ENCODE results near the gene SCYGR1. TPM values are rescaled to one million over a fixed set of nuclear protein-coding genes. Genes with fewer than 3 reads are reported as not detected.
A peak's percentile ranks its signal among the peaks of the same experiment; 100 is the strongest.
"Not testable (repeated sequence)": the region's sequence is repeated elsewhere in the genome, so short reads cannot be mapped to it uniquely, and the experiment has no call there.

SCYGR1 gene
- total RNA-seq = not detected

DNA sequence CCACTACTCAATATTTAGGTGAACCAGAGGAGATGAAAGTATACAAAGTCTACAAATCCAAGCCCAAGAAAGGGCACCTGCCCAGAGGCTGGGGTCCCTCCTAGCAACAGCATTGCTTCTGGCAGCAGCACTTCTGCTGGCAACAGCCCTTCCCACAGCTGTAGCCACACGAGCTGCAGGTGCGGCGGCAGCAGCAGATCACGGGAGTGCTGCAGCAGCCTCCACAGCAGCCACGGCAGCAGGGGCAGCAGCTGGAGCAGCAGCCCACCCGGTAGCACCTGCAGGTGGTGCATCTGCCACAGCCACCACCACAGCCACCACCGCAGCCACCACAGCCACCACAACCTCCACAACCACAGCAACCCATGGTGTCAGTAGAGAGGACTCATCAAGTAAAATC, at the start of gene SCYGR1:
SCYGR1 (minus strand) TSS at position 367 of the 400 bp plus-strand sequence; CDS start at position 367, 0 bp downstream.
- ATAC-seq; intact Hi-C loops (cut with DNase I); DNase-seq (ENCODE audit: low spot score): not testable (repeated sequence)

- ATAC-seq (no peak), DNase-seq (ENCODE audit: low spot score) (no peak)
- intact Hi-C loops (cut with DNase I) = no loop called here
Measured at GRCh38 chr2:227436436-227437174, 48.9 kb upstream of the SCYGR1 start.

DNA sequence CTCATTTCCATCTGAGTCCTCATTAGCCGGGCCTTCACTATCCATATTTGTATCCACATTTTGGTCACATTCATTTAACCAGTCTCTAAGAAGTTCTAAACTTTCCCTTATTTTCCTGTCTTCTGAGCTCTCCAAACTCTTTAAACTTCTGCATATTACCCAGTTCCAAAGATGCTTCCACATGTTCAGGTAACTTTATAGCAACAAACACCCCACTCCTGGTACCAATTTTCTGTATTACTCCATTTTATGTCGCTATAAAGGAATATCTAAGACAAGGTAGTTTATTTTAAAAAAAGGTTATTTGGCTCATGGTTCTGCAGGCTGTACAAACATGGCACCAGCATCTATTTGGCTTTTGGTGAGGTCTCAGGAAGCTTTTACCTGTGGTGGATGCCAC, 45.4 kb upstream of the SCYGR1 start:
- no peak for ATAC-seq
- no peak for DNase-seq (ENCODE audit: low spot score)
- intact Hi-C loops (cut with DNase I) = no loop called here

DNA sequence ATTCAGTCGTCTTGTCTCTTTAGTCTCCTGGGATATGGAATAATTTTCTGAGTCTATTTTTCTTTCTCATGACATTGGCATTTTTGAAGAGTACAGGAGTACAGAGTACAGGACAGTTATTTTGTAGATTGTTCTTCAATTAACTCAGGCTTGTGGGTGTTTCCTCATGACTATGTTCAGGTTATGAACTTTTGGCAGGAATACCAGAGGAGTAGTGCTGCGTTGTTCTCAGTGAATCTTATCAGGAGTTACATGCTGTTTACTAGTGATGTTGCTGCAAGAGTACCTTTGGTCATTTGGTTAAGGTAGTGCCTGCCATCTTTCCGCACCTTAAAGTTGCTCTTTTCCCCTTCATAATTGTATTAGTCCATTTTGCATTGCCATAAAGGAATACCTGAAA, 42.9 kb upstream of the SCYGR1 start:
- no peak for DNase-seq (ENCODE audit: low spot score)
- no peak for ATAC-seq
- intact Hi-C loops (cut with DNase I) = no loop called here

- intact Hi-C loops (cut with DNase I) = no loop called here
- no peak for ATAC-seq
- no peak for DNase-seq (ENCODE audit: low spot score)
Measured at GRCh38 chr2:227428731-227429285, 41.1 kb upstream of the SCYGR1 start.

DNA sequence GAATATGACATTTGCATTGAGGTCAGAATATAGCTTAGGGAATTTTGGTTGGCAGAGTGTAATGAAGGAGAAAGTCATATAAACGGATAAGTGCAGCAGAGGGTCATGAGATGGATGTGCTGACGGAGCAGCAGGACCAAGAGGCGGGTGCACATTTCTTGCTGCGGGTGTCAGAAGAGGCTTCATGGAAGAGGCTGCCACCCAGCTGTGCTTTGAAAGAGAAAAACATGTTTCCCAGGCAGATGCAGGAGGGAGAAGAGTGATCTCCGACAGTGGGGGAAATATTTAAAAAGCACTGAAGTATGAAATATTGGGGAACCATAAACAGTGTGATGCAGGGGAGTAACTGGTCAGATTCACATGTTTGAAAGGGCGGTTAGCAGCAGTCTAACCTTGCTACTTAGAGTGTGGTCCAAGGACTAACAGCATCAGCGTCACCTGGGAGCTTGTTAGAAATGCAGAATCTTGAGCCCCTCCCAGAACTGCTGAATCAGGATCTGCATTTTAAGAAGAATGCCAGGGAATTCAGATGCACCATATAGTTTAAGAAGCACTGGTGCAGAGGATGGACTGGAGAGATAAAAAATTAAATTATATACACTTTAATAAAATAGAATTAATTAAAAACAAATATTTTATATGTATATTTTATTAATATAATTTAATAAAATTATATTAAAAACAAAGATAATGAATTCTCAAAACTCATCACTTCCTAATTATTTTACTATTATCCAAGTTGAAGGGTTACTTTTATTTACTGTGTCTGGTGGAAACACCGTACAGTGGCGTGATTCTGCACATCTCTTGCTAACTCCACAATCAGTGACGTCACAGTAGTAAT, 36.1 kb upstream of the SCYGR1 start:
- ATAC-seq (no peak), DNase-seq (ENCODE audit: low spot score) (no peak)
- intact Hi-C loops (cut with DNase I) = no loop called here

- intact Hi-C loops (cut with DNase I) = no loop called here
- no peak for ATAC-seq
Measured at GRCh38 chr2:227420087-227421052, 32.6 kb upstream of the SCYGR1 start.

GRCh38 chr2:227416701-227417100, 29.0 kb upstream of the SCYGR1 start:
- intact Hi-C loops (cut with DNase I) = no loop called here
- no peak for DNase-seq (ENCODE audit: low spot score)
- no peak for ATAC-seq

More at GRCh38 chr2:227420087-227421052, 32.6 kb upstream of the SCYGR1 start:
- no peak for DNase-seq (ENCODE audit: low spot score)

GRCh38 chr2:227415538-227416424, 28.0 kb upstream of the SCYGR1 start:
- DNase-seq (ENCODE audit: low spot score) (no peak), ATAC-seq (peak; percentile 80)
- intact Hi-C loops (cut with DNase I) = no loop called here

- ATAC-seq = no peak
- no peak for DNase-seq (ENCODE audit: low spot score)
- intact Hi-C loops (cut with DNase I) = loop anchor here (5.0 kb wide), 1 partner anchor 1192 kb away; no protein-coding TSS in a partner anchor
Measured at GRCh38 chr2:227414846-227415245, 27.1 kb upstream of the SCYGR1 start.

- ATAC-seq (no peak), DNase-seq (ENCODE audit: low spot score) (no peak)
- intact Hi-C loops (cut with DNase I) = loop anchor here (5.0 kb wide), 1 partner anchor 1194 kb away; no protein-coding TSS in a partner anchor
Measured at GRCh38 chr2:227413371-227413770, 25.6 kb upstream of the SCYGR1 start.

DNA sequence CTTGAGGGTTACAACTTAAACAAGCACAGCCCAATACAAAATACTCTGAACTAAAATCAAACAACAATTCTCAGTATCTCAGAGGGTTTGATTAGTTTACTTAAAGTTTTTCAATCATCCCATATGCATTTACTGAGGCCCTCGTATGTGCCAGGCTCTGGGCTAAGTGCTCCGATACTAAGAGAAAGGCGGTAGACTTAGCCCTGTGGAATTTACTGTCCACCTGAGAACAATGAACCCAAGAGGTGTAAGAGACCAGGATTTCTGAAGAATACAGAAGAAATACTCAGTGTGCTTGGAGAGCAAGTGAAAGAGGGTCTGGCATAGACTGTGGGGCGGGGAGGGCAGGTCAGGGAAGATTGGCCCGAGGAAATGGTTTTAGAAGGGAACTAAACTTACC, 25.1 kb upstream of the SCYGR1 start:
- intact Hi-C loops (cut with DNase I) = loop anchor here (5.0 kb wide), 1 partner anchor 1194 kb away; no protein-coding TSS in a partner anchor
- no peak for ATAC-seq
- DNase-seq (ENCODE audit: low spot score) = no peak

DNA sequence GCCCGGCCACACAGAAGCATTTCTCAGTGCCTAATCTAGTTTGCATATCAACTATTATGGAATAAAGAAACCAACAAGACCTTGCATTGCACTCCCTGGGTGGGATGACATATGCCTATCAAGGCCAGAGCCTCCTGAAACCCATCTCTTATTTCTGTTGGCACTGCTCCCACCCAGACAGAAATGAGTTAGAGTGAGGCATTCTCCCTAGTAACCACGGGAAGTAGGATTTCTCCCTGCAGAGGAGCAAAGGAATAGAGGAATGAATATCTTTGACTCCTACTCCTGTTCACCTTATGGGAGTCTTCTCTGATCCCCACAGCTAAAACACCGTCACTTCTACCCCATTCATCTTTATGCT, 24.2 kb upstream of the SCYGR1 start:
- DNase-seq (ENCODE audit: low spot score) (no peak), ATAC-seq (no peak)
- intact Hi-C loops (cut with DNase I) = loop anchor here (5.0 kb wide), 1 partner anchor 1195 kb away; no protein-coding TSS in a partner anchor

GRCh38 chr2:227411320-227411989, 23.7 kb upstream of the SCYGR1 start:
- no peak for DNase-seq (ENCODE audit: low spot score)
- no peak for ATAC-seq
- intact Hi-C loops (cut with DNase I) = loop anchor here (5.0 kb wide), 1 partner anchor 1196 kb away; no protein-coding TSS in a partner anchor

GRCh38 chr2:227410191-227410590, 22.4 kb upstream of the SCYGR1 start:
- DNase-seq (ENCODE audit: low spot score) (no peak), ATAC-seq (no peak)
- intact Hi-C loops (cut with DNase I) = loop anchor here (5.0 kb wide), 1 partner anchor 1197 kb away; no protein-coding TSS in a partner anchor

GRCh38 chr2:227407591-227408151, 19.9 kb upstream of the SCYGR1 start:
- DNase-seq (ENCODE audit: low spot score) = peak; percentile 72
- intact Hi-C loops (cut with DNase I) = no loop called here
- peak; percentile 41 for ATAC-seq
